Neural progenitor cell (in vitro differentiated cells): ENCODE results near the gene C1QB. TPM values are rescaled to one million over a fixed set of nuclear protein-coding genes. Genes with fewer than 3 reads are reported as not detected.

Source experiments
- DNase-seq: peaks from one replicate; pipeline ENCODE4 v3.0.0-alpha.2; 2016; ENCODE audit warnings: low spot score
- H2AFZ ChIP-seq: fragments of 200-600 bp; sonication (generic); replicated peaks from 2 replicates; pipeline ENCODE4 v1.6.1; 2016; ENCODE audit warnings: antibody characterized with exemption
- H3F3A ChIP-seq: fragments of 200-600 bp; sonication (generic); 2 replicates; pipeline ENCODE4 v1.6.1; 2016; ENCODE audit warnings: antibody characterized with exemption, low read depth
- H3K27ac ChIP-seq: fragments of 200-600 bp; sonication (generic); 2 replicates; pipeline ENCODE4 v1.5.1; 2016; ENCODE audit warnings: mild to moderate bottlenecking
- H3K27me3 ChIP-seq: fragments of 200-600 bp; sonication (generic); 2 replicates; pipeline ENCODE4 v1.6.1; 2016; ENCODE audit warnings: mild to moderate bottlenecking, moderate library complexity
- H3K36me3 ChIP-seq: fragments of 200-600 bp; sonication (generic); 2 replicates; pipeline ENCODE4 v1.5.1; 2016
- H3K4me1 ChIP-seq: fragments of 200-600 bp; sonication (generic); 2 replicates; pipeline ENCODE4 v1.6.1; 2016; ENCODE audit warnings: mixed run types
- H3K4me2 ChIP-seq: fragments of 200-600 bp; sonication (generic); 2 replicates; pipeline ENCODE4 v1.6.1; 2016
- H3K4me3 ChIP-seq: fragments of 200-600 bp; sonication (generic); 2 replicates; pipeline ENCODE4 v1.5.1; 2016
- H3K79me2 ChIP-seq: fragments of 200-600 bp; sonication (generic); 2 replicates; pipeline ENCODE4 v1.6.1; 2016; ENCODE audit warnings: low read depth
- H3K9ac ChIP-seq: fragments of 200-600 bp; sonication (generic); 2 replicates; pipeline ENCODE4 v1.6.1; 2016
- H3K9me3 ChIP-seq: fragments of 200-600 bp; sonication (generic); 2 replicates; pipeline ENCODE4 v1.5.1; 2016; ENCODE audit warnings: low read depth
- H4K20me1 ChIP-seq: fragments of 200-600 bp; sonication (generic); 2 replicates; pipeline ENCODE4 v1.6.1; 2016; ENCODE audit warnings: low read depth
- H3K27ac Mint-ChIP-seq: 3 replicates; pipeline ENCODE4 v1.8.0; 2021; ENCODE audit warnings: mixed read lengths
- H3K27me3 Mint-ChIP-seq: 2 replicates; pipeline ENCODE4 v1.8.0; 2022; ENCODE audit warnings: low read depth, mild to moderate bottlenecking, inconsistent platforms, moderate library complexity, mixed read lengths; ENCODE audit not compliant: insufficient read depth
- H3K36me3 Mint-ChIP-seq: 3 replicates; pipeline ENCODE4 v1.8.0; 2021; ENCODE audit warnings: mixed read lengths
- H3K4me1 Mint-ChIP-seq: 3 replicates; pipeline ENCODE4 v1.8.0; 2021; ENCODE audit warnings: mixed read lengths
- H3K4me3 Mint-ChIP-seq: 3 replicates; pipeline ENCODE4 v1.8.0; 2021; ENCODE audit warnings: mild to moderate bottlenecking, moderate library complexity, mixed read lengths
- H3K9me3 Mint-ChIP-seq: 3 replicates; pipeline ENCODE4 v1.8.0; 2020; ENCODE audit warnings: mixed read lengths
- CTCF ChIP-seq: fragments of 200-600 bp; sonication (generic); IDR thresholded peaks from 2 replicates; pipeline ENCODE4 v1.5.1; 2017; ENCODE audit warnings: antibody characterized with exemption, mild to moderate bottlenecking
- EZH2 ChIP-seq: fragments of 200-600 bp; sonication (generic); IDR thresholded peaks from 2 replicates; pipeline ENCODE4 v1.6.1; 2017; ENCODE audit warnings: antibody characterized with exemption, mild to moderate bottlenecking, moderate library complexity
- EZH2phosphoT487 ChIP-seq: fragments of 200-600 bp; sonication (generic); IDR thresholded peaks from 2 replicates; pipeline ENCODE4 v1.6.1; 2017; ENCODE audit warnings: antibody characterized with exemption
- total RNA-seq: library from RNA; depleted of rRNA; stranded (reverse); fragments of >200 nt; gene quantifications from 2 replicates; pipeline ENCODE4 v1.2.3, GENCODE V29; 2015; ENCODE audit warnings: low replicate concordance

C1QB gene
- total RNA-seq, 1 donor from 2014 or later: not detected

DNA sequence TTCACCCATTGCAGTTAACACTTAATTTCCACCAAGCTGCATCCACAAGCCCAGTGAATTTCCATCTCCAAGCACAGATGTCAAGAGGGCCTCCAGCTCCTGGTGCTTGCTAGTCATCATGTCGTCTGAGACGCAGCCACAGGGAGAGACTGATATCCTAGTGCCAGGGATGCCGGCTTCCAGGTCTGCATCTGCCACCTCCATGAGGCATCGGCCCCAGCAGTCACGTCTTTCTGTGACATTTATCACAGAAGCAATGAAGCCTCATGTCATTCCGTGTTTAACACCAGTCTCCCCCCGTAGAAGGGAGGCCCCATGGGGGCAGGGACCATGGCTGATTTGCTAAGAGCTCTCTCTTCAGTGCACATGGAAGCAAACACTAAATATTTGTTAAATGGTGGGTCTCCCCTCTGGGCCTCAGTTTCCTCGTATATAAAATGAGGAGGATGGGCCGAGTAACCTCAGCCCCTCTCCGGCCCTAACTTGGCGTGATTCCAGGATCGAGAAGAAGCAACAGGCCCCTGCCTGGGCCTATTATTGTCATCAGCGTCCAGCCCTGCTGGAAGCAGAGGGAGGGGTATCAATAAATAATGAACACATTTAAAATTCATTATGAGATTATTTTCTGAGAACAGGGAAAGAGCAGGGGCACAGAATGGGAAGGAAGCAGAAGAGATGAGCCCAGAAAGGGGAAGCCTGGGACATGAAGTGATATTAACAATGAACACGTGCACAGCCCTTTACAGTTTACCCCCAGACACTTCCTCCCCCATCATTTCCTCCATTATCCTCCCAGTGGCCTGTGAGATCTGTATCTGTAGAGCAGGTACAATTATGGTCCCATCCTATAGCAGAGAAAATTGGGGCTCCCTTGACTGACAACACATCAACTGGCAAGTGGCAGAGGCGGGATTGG, 837 bp upstream of the C1QB start:
- Mint-ChIP-seq H3K9me3 (no peaks in the 10 kb centered on the region), H3K27me3 (peaks cover 15% of the 10 kb centered on the region)

DNA sequence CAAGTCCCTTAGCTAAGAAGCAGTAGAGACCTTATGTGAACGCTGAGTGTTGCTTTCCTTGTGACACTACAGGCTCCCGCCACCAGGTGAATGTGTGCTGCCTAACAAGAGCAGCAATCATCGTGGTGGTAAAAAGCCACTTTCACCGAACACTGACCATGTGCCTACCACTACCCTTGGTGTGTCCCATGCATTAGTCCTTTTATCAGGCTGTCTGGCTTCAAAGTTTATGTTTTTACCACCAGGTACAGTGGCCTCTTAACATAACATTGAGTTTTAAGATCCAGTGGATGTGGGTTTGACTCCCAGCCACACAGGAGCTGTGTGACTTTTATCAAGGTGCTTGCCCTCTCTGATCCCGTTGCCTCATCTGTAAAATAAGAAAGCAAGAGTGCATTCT, 1.7 kb downstream of the C1QB start:
- Mint-ChIP-seq H3K9me3 (no peaks in the 10 kb centered on the region), H3K27me3 (peaks cover 23% of the 10 kb centered on the region), H3K36me3 (no peaks in the 10 kb centered on the region), H3K4me3 (no peak overlapping the region), H3K4me1 (peaks cover 18% of the 10 kb centered on the region), H3K27ac (no peak overlapping the region)
- no peak for TF ChIP-seq EZH2
- TF ChIP-seq CTCF: peak; percentile 24
- Histone ChIP-seq H3K4me3 (no peak overlapping the region), H3K79me2 (no peaks in the 10 kb centered on the region), H3K9ac (no peak overlapping the region), H3F3A (peaks cover 4% of the 10 kb centered on the region), H2AFZ (no peak overlapping the region), H3K36me3 (no peaks in the 10 kb centered on the region), H3K27ac (no peak overlapping the region), H4K20me1 (no peaks in the 10 kb centered on the region), H3K4me1 (no peaks in the 10 kb centered on the region), H3K4me2 (no peak overlapping the region), H3K27me3 (peaks cover 15% of the 10 kb centered on the region), H3K9me3 (no peaks in the 10 kb centered on the region)
- DNase-seq: no peak

More for the DNA sequence above, 837 bp upstream of the C1QB start:
- TF ChIP-seq CTCF: no peak
- no peak for TF ChIP-seq EZH2phosphoT487
- no peak for TF ChIP-seq EZH2
- H3K4me1 Mint-ChIP-seq: peaks cover 18% of the 10 kb centered on the region
- no peak for DNase-seq
- Histone ChIP-seq H3K4me1 (no peaks in the 10 kb centered on the region), H3K9ac (no peak overlapping the region), H4K20me1 (no peaks in the 10 kb centered on the region), H3K9me3 (no peaks in the 10 kb centered on the region), H2AFZ (no peak overlapping the region), H3K79me2 (no peaks in the 10 kb centered on the region), H3K27ac (no peak overlapping the region), H3K27me3 (peaks cover 10% of the 10 kb centered on the region), H3K36me3 (no peaks in the 10 kb centered on the region), H3F3A (peaks cover 8% of the 10 kb centered on the region), H3K4me2 (no peak overlapping the region), H3K4me3 (no peak overlapping the region)
- H3K36me3 Mint-ChIP-seq: no peaks in the 10 kb centered on the region
- H3K27ac Mint-ChIP-seq: peak overlapping the region; percentile 3
- peak overlapping the region; percentile 14 for H3K4me3 Mint-ChIP-seq

DNA sequence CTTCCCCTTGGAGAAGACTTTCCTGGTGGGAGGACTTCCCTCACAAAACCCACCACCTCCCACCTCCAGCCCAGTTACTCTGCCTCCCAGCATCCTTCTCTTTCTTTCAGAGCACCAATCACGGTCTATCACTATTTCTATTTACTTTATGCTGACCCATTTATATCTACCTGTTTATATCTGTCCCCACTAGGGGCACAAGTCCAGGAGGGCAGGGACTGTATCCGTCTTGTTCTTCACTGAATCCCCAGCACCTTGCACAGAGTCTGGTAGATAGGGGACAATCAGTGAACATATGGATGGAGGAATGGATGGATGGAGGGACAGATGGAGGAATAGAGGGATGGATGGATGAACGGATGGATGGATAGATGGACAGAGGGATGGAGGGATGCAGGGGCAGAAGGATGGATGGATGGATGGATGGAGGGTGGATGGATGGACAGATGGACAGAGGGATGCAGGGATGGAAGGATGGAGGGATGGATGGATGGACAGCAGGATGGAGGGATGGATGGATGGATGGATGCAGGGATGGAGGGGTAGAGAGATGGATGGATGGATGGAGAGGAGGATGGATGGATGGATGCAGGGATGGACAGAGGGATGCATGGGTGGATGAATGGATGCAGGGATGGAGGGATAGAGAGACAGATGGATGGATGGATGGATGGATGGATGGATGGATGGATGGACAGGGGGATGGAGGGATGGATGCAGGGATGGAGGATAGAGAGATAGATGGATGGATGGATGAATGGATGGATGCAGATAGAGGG, 5.5 kb downstream of the C1QB start:
- no peaks in the 10 kb centered on the region for H3K9me3 ChIP-seq
- Mint-ChIP-seq H3K4me3 (no peak overlapping the region), H3K9me3 (no peaks in the 10 kb centered on the region), H3K36me3 (no peaks in the 10 kb centered on the region), H3K4me1 (peaks cover 16% of the 10 kb centered on the region), H3K27me3 (peaks cover 30% of the 10 kb centered on the region), H3K27ac (no peak overlapping the region)
- no peak overlapping the region for H3K4me2 ChIP-seq
- H3K9ac ChIP-seq: no peak overlapping the region
- H3K79me2 ChIP-seq: no peaks in the 10 kb centered on the region
- H2AFZ ChIP-seq: no peak overlapping the region
- peak; percentile 33 for TF ChIP-seq CTCF
- TF ChIP-seq EZH2phosphoT487: no peak
- H3K4me1 ChIP-seq: no peaks in the 10 kb centered on the region
- H3F3A ChIP-seq: no peaks in the 10 kb centered on the region
- H3K4me3 ChIP-seq: no peak overlapping the region
- peaks cover 15% of the 10 kb centered on the region for H3K27me3 ChIP-seq
- no peaks in the 10 kb centered on the region for H3K36me3 ChIP-seq
- no peaks in the 10 kb centered on the region for H4K20me1 ChIP-seq
- DNase-seq: no peak
- no peak overlapping the region for H3K27ac ChIP-seq
